Stimulated activated naive B cell treated with anti-CD40 and anti-IgM and Interleukin-4, amounts not matched to agents 10 μg/mL and 1 μg/mL and 100 μg/mL, for 72 hours (primary cell): ENCODE data around the gene TSPAN12.
A peak's percentile ranks its signal among the peaks of the same experiment; 100 is the strongest.
"Not testable (repeated sequence)": the region's sequence is repeated elsewhere in the genome, so short reads cannot be mapped to it uniquely, and the experiment has no call there.

Source experiments
- ATAC-seq, 2 donors: fragments of 150-1000 bp; cut with Tn5 transposase; replicated peaks; 2 replicates each; pipeline ENCODE4 v1.10.0; 2021; ENCODE audit warnings: moderate library complexity in 1 of 2
- DNase-seq: peaks from one replicate; pipeline ENCODE4 v3.0.0; 2021
- H3K27ac Mint-ChIP-seq: one replicate; pipeline ENCODE4 v1.8.0; 2022; ENCODE audit warnings: mild to moderate bottlenecking, mixed read lengths
- H3K27me3 Mint-ChIP-seq, 2 donors: one replicate each; pipeline ENCODE4 v1.8.0; 2022; ENCODE audit warnings: mixed read lengths in 2 of 2
- H3K36me3 Mint-ChIP-seq, 2 donors: one replicate each; pipeline ENCODE4 v1.8.0; 2022; ENCODE audit warnings: mixed read lengths in 2 of 2, mild to moderate bottlenecking in 1 of 2
- H3K4me1 Mint-ChIP-seq, 2 donors: one replicate each; pipeline ENCODE4 v1.8.0; 2022; ENCODE audit warnings: mixed read lengths in 2 of 2, mild to moderate bottlenecking in 1 of 2
- H3K4me3 Mint-ChIP-seq, 2 donors: one replicate each; pipeline ENCODE4 v1.8.0; 2022; ENCODE audit warnings: mild to moderate bottlenecking in 2 of 2, mixed read lengths in 2 of 2, moderate library complexity in 1 of 2
- H3K9me3 Mint-ChIP-seq, 2 donors: one replicate each; pipeline ENCODE4 v1.8.0; 2022; ENCODE audit warnings: mixed read lengths in 2 of 2, mild to moderate bottlenecking in 1 of 2

TSPAN12 gene, protein sequence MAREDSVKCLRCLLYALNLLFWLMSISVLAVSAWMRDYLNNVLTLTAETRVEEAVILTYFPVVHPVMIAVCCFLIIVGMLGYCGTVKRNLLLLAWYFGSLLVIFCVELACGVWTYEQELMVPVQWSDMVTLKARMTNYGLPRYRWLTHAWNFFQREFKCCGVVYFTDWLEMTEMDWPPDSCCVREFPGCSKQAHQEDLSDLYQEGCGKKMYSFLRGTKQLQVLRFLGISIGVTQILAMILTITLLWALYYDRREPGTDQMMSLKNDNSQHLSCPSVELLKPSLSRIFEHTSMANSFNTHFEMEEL

DNA sequence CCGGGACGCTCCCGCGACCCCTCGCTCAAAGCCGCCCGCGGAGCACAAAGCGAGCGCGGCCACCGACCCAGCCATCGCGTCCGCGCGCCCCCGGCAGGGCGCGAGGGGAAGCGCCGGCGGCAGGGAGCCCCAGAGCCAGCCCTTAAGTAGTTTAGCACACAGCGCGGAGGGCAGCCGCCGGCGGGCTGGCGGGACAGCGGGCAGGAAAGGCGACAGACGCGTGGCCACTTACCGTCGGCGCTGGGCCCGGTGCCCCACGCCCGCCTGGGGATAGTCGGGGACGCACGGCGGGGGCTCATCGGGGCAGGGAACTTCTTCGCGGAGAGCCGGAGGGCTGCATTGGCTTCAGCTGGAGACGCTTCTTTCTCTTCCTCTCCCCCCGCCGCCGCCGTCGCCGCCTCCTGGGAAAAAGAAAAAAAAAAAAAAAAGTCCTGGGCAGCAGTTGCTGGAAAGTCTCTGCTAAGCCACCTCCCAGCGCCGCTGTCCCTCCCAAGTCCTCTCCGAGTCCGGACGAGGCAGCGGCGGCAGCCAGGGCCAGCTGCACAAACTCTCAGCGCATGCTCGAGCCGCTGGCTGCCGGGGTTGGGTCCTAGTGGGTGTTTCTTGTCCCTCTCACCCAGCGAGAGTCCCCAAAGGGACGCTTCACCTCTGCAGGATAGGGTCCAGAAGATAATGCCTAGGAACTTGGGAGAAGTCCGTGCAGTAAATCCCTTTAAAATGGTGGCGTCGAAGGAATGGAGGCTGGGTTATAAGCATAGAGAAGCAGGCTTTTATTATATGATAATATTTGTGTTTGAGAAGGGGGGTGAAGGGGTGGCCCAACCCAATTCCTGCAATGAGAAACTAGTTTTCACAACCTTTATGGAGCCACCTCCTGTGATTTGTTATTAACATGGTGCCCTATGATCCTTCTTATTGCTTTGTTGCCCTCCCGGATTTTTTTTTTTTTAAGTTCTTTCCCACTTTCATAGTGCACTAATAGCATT lies at the start of gene TSPAN12:
Gene TSPAN12 (minus strand): TSS at position 557 of the 986 bp plus-strand sequence. CDS start 1,381 bp downstream, outside the sequence.
- peaks cover 11 to 24% of the 10 kb centered on the region in 2 donors for H3K4me1 Mint-ChIP-seq
- ATAC-seq, result peak; percentile 90 to 94
- DNase-seq, result peak; percentile 42
- H3K27ac Mint-ChIP-seq, result no peak within 1 kb of the TSS
- H3K36me3 Mint-ChIP-seq, result no peaks in the 10 kb centered on the region
- H3K9me3 Mint-ChIP-seq, result no peaks in the 10 kb centered on the region
- H3K4me3 Mint-ChIP-seq, result peak within 1 kb of the TSS; percentile 88 to 94
- peaks cover 49 to 69% of the 10 kb centered on the region in 2 donors for H3K27me3 Mint-ChIP-seq

DNA sequence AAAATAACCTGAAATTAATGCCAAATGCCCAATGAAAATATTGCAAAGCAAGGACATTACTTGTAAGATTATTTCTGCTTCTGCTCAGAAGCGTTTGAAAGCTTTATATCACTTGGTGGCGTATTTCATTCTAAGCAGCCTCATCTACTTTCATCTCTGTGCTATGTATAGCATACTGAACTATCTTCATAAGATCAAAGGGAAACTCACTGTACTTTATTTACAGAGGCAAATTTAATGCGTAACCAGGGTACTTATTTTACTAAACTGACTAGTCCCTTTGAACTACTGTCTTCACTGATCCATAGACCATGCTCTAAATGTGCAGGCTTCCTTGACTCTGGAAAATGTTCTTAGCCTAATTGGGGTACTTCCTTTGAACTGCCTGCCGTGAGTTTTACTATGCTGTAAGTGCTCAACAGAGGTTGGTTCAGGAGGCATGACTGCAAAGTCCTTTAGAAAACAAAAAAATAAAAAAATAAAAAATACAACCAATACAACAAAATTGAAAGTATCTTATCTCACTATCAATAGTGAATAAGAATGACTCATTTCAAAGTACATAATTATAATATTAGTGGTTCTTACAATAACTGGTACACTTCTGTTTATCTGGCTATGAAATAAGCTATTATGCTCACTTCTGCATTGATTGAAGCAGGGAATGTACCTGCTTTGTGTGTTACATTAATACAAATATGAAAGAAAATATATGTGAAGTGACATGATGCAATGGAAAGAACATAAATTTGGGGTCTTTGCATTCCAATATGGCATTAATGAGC lies 41.0 kb upstream of the TSPAN12 start:
- no peak for ATAC-seq
- peaks cover 29 to 30% of the 10 kb centered on the region in 2 donors for H3K27me3 Mint-ChIP-seq
- no peak for DNase-seq
- H3K36me3 Mint-ChIP-seq, result peaks cover 0 to 3% of the 10 kb centered on the region in 2 donors
- H3K27ac Mint-ChIP-seq, result no peak overlapping the region
- no peaks in the 10 kb centered on the region for H3K4me1 Mint-ChIP-seq
- H3K9me3 Mint-ChIP-seq, result peaks cover 8% of the 10 kb centered on the region in 2 donors
- no peak overlapping the region for H3K4me3 Mint-ChIP-seq

DNA sequence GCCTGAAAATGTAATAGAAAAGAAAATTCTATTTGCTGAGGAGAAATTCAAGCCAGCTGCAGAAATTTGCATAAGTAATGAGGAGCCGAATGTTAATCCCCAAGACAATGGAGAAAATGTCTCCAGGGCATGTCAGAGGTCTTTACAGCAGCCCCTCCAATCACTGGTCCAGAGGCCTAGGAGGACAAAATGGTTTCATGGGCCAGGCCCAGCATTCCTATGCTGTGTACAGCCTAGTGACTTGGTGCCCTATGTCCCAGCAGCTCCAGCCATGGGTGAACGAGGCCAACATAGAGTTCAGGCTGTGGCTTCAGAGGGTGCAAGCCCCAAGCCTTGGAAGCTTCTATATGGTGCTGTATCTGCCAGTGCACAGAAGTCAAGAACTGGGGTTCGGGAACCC lies 37.3 kb upstream of the TSPAN12 start:
- not testable (repeated sequence) for H3K36me3 Mint-ChIP-seq, H3K9me3 Mint-ChIP-seq, DNase-seq, H3K4me3 Mint-ChIP-seq, ATAC-seq, H3K4me1 Mint-ChIP-seq, H3K27ac Mint-ChIP-seq
- H3K27me3 Mint-ChIP-seq, result peaks cover 7 to 12% of the 10 kb centered on the region in 2 donors

DNA sequence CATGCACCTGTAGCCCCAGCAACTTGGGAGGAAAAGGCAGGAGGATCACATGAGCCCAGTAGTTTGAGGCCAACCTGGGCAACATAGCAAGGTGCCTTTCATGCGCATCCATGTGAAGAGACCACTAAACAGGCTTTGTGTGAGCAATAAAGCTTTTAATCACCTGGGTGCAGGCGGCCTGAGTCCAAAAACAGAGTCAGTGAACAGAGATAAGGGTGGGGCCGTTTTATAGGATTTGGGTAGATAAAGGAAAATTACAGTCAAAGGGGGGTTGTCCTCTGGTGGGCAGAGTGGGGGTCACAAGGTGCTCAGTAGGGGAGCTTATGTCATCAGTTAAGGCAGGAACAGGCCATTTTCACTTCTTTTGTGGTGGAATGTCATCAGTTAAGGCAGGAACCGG lies 27.7 kb upstream of the TSPAN12 start:
- peaks cover 16 to 27% of the 10 kb centered on the region in 2 donors for H3K27me3 Mint-ChIP-seq
- not testable (repeated sequence) for H3K27ac Mint-ChIP-seq, H3K36me3 Mint-ChIP-seq, ATAC-seq, DNase-seq, H3K4me1 Mint-ChIP-seq, H3K9me3 Mint-ChIP-seq, H3K4me3 Mint-ChIP-seq

DNA sequence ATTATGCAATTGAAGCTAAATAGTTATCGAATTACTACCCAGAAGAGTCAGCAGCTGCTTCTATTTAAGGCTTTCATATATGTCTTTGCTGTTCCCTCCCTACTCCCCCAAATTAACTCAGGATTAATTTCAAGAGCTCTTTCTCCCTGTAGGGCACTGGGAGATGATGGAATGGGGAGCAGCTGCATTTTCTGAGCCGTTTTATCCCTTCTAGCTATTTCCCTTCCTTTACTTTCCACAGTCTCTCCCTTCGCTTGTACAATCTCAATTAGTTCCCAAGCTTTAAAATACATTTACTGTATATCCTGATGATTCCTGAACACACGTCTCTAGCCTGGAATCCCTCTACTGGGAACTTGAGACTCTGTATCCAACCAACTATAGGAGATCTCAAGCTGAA lies 19.8 kb upstream of the TSPAN12 start:
- Mint-ChIP-seq H3K27ac (no peak overlapping the region), H3K36me3 (no peaks in the 10 kb centered on the region), H3K9me3 (no peaks in the 10 kb centered on the region), H3K4me1 (no peaks in the 10 kb centered on the region), H3K4me3 (no peak overlapping the region), H3K27me3 (peaks cover 13 to 41% of the 10 kb centered on the region in 2 donors)
- DNase-seq (no peak), ATAC-seq (no peak)

DNA sequence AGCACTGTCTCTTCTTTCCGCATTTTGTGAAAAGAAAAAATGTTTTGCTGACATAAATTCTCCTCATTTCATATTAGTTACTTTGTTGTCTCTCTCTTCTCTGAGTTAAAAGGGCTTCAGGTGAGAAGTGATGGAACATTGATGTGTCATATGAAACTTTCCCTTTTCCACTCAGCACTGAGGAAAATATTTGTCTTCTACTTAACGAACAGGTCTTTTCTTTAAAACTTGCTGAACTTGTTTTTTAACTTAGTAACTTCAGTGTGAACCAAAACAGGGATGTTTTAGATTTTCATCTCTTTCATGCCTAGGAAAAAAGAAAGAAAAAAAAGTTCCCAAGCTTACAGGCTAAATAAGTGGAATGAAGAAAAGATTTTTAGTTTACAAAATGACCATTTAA lies 19.0 kb upstream of the TSPAN12 start:
- Mint-ChIP-seq H3K4me1 (no peaks in the 10 kb centered on the region), H3K9me3 (no peaks in the 10 kb centered on the region), H3K27ac (no peak overlapping the region), H3K27me3 (peaks cover 13 to 41% of the 10 kb centered on the region in 2 donors), H3K36me3 (no peaks in the 10 kb centered on the region), H3K4me3 (no peak overlapping the region)
- no peak for ATAC-seq
- no peak for DNase-seq

DNA sequence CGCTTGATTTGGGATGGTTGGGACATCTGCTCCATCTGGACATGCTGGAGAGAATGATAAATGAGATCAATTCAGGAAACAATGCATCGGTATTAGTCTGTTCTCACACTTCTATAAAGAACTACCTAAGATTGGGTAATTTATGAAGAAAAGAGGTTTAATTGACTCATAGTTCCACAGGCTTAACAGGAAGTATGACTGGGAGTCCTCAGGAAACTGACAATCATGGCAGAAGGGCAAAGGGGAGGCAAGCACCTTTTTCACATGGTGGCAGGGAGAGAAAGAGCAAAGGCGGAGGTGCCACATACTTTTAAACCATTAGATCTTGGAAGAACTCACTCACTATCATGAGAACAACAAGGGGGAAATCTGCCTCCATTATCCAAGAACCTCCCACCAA lies 16.8 kb upstream of the TSPAN12 start:
- Mint-ChIP-seq H3K27ac (no peak overlapping the region), H3K4me3 (no peak overlapping the region), H3K9me3 (no peaks in the 10 kb centered on the region), H3K4me1 (no peaks in the 10 kb centered on the region), H3K27me3 (peaks cover 21 to 30% of the 10 kb centered on the region in 2 donors), H3K36me3 (no peaks in the 10 kb centered on the region)
- ATAC-seq (no peak), DNase-seq (no peak)

DNA sequence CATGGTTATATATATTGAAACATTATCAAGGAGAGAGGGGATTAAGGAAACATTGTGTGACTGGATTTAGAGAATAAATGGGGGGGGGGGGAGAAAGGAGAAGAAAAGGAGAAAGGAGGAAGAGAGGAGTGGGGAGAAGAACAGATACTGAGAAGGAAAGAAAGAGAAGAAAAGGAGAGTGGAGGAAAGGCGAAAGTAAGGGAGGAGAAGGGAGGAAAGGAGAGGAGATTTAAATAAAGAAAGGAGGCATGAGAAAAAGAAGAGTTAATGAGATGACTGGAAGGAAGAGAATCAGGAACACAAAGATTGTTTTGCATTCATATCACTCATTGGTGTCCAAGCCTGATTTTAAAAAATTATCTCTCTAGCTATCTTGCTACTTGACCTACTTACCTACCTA lies 16.1 kb upstream of the TSPAN12 start:
- no peaks in the 10 kb centered on the region for H3K4me1 Mint-ChIP-seq
- no peak for DNase-seq
- H3K27ac Mint-ChIP-seq, result no peak overlapping the region
- H3K27me3 Mint-ChIP-seq, result peaks cover 21 to 30% of the 10 kb centered on the region in 2 donors
- ATAC-seq, result no peak
- no peak overlapping the region for H3K4me3 Mint-ChIP-seq
- no peaks in the 10 kb centered on the region for H3K36me3 Mint-ChIP-seq
- no peaks in the 10 kb centered on the region for H3K9me3 Mint-ChIP-seq

DNA sequence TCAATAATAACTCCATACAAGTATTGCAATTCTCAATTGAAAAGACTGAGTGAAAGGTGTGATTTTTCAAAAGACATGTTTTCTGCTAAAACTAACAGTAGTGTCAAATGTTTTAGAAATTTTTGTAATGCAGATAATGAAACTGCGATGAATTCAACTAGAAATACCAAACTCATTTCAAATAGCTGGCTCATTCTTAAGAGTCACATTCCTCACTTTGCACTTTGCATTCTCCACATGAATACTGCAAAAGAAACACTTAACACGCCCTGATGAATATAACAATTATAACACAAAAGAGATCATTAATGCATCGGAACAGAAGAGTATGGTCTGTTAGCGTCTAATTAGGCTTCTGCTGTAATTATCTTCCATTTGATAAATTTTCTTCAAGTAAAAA lies 15.5 kb upstream of the TSPAN12 start:
- DNase-seq, result no peak
- no peaks in the 10 kb centered on the region for H3K36me3 Mint-ChIP-seq
- no peaks in the 10 kb centered on the region for H3K4me1 Mint-ChIP-seq
- H3K27ac Mint-ChIP-seq, result no peak overlapping the region
- no peak overlapping the region for H3K4me3 Mint-ChIP-seq
- no peak for ATAC-seq
- H3K27me3 Mint-ChIP-seq, result peaks cover 21 to 30% of the 10 kb centered on the region in 2 donors
- H3K9me3 Mint-ChIP-seq, result no peaks in the 10 kb centered on the region

DNA sequence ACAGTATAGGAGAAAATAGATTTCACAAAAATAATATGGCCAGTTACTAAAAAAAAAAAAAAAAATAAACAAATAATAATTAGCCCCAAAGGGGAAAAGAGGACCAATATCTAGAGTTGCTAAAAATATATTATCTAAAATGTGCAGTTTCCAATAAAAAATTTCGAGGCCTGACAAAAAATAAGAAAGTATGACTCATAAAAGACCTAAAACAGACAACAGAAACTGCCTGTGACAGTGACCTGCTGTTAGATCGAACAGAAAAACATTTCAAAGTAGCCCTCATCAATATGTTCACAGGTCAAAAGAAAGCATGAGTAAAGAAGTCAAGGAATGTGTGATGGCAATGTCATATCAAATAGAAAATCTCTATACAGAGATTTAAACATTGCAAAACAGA lies 11.8 kb upstream of the TSPAN12 start:
- ATAC-seq (no peak), DNase-seq (no peak)
- no peaks in the 10 kb centered on the region for H3K9me3 Mint-ChIP-seq
- H3K4me1 Mint-ChIP-seq, result no peaks in the 10 kb centered on the region
- no peak overlapping the region for H3K4me3 Mint-ChIP-seq
- H3K27ac Mint-ChIP-seq, result no peak overlapping the region
- H3K27me3 Mint-ChIP-seq, result peaks cover 26 to 27% of the 10 kb centered on the region in 2 donors
- no peaks in the 10 kb centered on the region for H3K36me3 Mint-ChIP-seq

DNA sequence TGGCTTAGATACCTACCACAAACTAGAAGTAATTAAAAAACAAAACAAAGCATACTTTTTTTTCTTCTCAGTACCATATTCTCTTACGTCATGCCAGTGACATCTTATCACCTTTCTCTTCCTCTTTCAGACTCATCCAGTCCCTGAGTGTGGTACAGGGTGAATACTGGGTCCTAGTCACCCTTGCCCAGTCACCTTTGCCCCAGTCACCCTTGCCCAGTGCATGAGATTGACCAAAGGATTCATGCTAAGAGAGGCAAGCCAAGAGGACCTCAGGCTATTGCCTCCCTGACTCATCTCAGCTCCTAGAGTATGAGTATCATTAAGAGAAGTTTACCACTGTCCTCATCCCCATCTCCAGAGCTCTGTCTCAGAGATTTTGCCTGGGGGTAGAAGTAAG lies 10.0 kb upstream of the TSPAN12 start:
- Mint-ChIP-seq H3K4me3 (no peak overlapping the region), H3K4me1 (no peaks in the 10 kb centered on the region), H3K27me3 (peaks cover 20 to 34% of the 10 kb centered on the region in 2 donors), H3K36me3 (no peaks in the 10 kb centered on the region), H3K9me3 (no peaks in the 10 kb centered on the region), H3K27ac (no peak overlapping the region)
- ATAC-seq (peak; percentile 71 to 89), DNase-seq (no peak)

DNA sequence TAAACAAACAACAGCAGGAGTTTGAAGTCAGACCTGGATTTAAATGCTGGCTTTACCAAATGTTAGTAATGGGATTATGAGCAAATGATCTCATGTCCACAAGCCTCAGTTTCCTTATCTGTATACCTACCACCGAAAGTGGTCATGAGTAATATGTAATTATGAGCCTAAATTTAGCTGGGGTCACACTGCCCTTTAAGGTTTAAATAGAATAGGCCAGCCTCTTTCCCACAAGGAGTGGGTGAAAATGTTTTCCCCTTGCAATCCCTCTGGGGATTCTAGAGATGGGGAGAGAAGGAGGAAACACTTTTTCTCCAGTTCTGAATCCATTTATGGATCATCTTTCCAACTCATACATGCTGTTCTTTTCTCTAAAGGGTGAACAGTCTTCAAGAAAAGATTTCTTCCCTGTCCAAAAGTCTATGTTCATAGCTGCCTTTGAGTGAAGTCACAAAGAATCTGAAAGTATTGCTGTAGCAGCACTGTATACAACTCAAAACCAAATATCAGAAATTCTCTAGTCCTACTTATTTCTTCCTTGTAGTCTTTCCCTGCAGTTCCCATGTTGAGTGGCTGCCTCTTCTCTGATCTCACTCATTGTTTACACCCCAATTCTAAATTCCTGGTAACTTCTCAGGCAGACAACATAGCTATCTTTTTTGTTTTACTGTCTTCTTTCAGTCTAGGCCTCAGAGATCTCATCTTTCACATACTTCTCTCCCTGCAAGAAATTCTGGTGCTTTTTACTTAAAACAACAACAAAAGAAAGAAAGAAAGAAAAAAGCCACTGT lies 7.4 kb upstream of the TSPAN12 start:
- Mint-ChIP-seq H3K27me3 (peaks cover 33 to 35% of the 10 kb centered on the region in 2 donors), H3K4me3 (no peak overlapping the region), H3K36me3 (no peaks in the 10 kb centered on the region), H3K4me1 (no peaks in the 10 kb centered on the region), H3K9me3 (no peaks in the 10 kb centered on the region), H3K27ac (no peak overlapping the region)
- ATAC-seq, result no peak
- DNase-seq, result no peak

DNA sequence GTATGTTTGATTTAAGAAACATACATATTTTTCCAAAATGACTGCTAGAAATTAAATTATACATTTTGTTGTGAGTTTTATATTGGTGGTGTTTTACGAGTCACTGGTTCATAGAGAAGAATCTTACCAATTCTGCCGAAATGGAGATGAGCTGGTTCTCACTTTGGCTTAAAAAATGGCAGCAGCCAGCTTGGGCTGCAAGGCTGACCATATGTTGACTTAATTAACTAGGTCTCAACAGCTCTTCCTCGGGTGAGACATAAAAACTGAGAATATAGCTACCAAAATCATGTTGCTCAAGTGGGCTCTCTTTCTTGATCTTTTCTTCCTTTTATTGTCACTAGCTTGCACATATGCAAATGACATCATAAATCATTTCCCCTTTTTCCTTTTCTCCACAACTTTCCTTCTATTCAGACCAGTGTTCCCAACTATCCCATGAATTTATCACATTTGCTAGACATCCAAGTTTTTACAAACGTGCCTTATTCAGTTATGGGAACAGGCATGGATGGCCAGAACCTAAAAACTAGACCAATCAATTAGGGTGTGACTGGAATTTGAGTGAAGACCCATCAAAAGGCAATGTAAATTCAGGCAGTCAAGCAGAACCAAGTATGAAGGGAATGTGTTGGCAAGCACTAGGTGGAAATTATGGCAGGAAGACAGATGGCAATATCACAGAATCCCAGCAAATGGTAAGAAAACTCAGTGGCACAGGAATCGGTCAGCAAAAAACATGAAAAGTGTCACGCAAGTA lies 6.4 kb upstream of the TSPAN12 start:
- Mint-ChIP-seq H3K9me3 (no peaks in the 10 kb centered on the region), H3K27me3 (peaks cover 36 to 42% of the 10 kb centered on the region in 2 donors), H3K27ac (no peak overlapping the region), H3K4me1 (no peaks in the 10 kb centered on the region), H3K4me3 (no peak overlapping the region), H3K36me3 (no peaks in the 10 kb centered on the region)
- ATAC-seq (no peak), DNase-seq (no peak)
